HepG2 (cell line): ENCODE data around the gene TWNK. TPM values are rescaled to one million over a fixed set of nuclear protein-coding genes. Genes with fewer than 3 reads are reported as not detected.
A peak's percentile ranks its signal among the peaks of the same experiment; 100 is the strongest.

Experiments used
- ATAC-seq: fragments of 200-7000 bp; cut with Tn5 transposase; 3 replicates; pipeline ENCODE4 v1.9.1; 2020; ENCODE audit warnings: mild to moderate bottlenecking, moderate library complexity
- BruUV-seq: library from RNA; stranded (reverse); fragments of 400-500 nt; replicated peaks from 2 replicates; lab custom pipeline; 2021; lab: Mats Ljungman, UMichigan
- CTCF ChIA-PET: fragments of 300-600 bp; formaldehyde crosslinking; extraction: SDS; loops from one replicate; lab custom pipeline; 2021; ENCODE audit warnings: low total read pairs, inconsistent platforms, low intra/inter-chr PET ratio; lab: Yijun Ruan, JAX
- POLR2A ChIA-PET: fragments of 350-600 bp; sonication (Branson Sonifier 250); formaldehyde crosslinking; loops from one replicate; lab custom pipeline; 2020; ENCODE audit warnings: antibody characterized with exemption, inconsistent platforms; lab: Yijun Ruan, JAX
- DNase-seq: peaks from one replicate; pipeline ENCODE4 v3.0.0-alpha.2; 2015; ENCODE audit warnings: low spot score
- FAIRE-seq: peaks from 3 replicates; lab custom pipeline; 2011; peaks lifted over from hg19 to GRCh38; lab: Jason Lieb, UNC
- H2AFZ ChIP-seq: one replicate; pipeline ENCODE4 v1.6.1; 2011; ENCODE audit warnings: low read length, inconsistent platforms
- H3K27ac ChIP-seq: fragments of 300-600 bp; 3 replicates; pipeline ENCODE4 v1.8.0; 2011; ENCODE audit warnings: mixed run types, mild to moderate bottlenecking, mixed read lengths, low read length, inconsistent platforms; ENCODE audit not compliant: insufficient read depth; ENCODE audit errors: extremely low read length
- H3K27me3 ChIP-seq, 2 experiments: fragments of 200-600 bp in 1 of 2; 2 replicates in 1 of 2; 3 replicates in 1 of 2; pipeline versions ENCODE4 v1.6.0 to v1.8.0; 2011; ENCODE audit warnings: low read length in 2 of 2, mild to moderate bottlenecking in 2 of 2, moderate library complexity in 2 of 2, inconsistent platforms in 1 of 2; ENCODE audit not compliant: insufficient read depth in 2 of 2, control insufficient read depth in 1 of 2
- H3K36me3 ChIP-seq, 2 experiments: fragments of 200-600 bp in 1 of 2; replicated peaks in 1 of 2; 2 replicates in 1 of 2; 3 replicates in 1 of 2; pipeline versions ENCODE4 v1.5.1 to v1.8.0; 2011; ENCODE audit warnings: low read length in 2 of 2, inconsistent platforms in 1 of 2; ENCODE audit not compliant: insufficient read depth in 2 of 2, control insufficient read depth in 1 of 2
- H3K4me1 ChIP-seq: 2 replicates; pipeline ENCODE4 v1.5.1; 2012; ENCODE audit warnings: low read length, inconsistent platforms; ENCODE audit not compliant: insufficient read depth
- H3K4me2 ChIP-seq: 2 replicates; pipeline ENCODE4 v1.6.0; 2011; ENCODE audit warnings: low read depth, low read length, inconsistent platforms
- H3K4me3 ChIP-seq, 3 experiments: fragments of 200-600 bp in 1 of 3; sonication (generic), shearing (Covaris generic) in 1 of 3; replicated peaks in 1 of 3; 2 replicates each; pipeline ENCODE4 v1.5.1; 2011 to 2016; ENCODE audit warnings: low read length in 3 of 3, inconsistent platforms in 2 of 3, low read depth in 2 of 3, mild to moderate bottlenecking in 2 of 3, control low read depth in 1 of 3, mixed read lengths in 1 of 3; ENCODE audit not compliant: insufficient read depth in 1 of 3
- H3K79me2 ChIP-seq: one replicate; pipeline ENCODE4 v1.6.1; 2011; ENCODE audit warnings: low read length, inconsistent platforms; ENCODE audit not compliant: insufficient read depth
- H3K9ac ChIP-seq: 2 replicates; pipeline ENCODE4 v1.6.0; 2011; ENCODE audit warnings: mild to moderate bottlenecking, low read depth, low read length, inconsistent platforms; ENCODE audit not compliant: insufficient read depth
- H3K9me3 ChIP-seq: 2 replicates; pipeline ENCODE4 v1.5.1; 2012; ENCODE audit warnings: mild to moderate bottlenecking, low read length
- H4K20me1 ChIP-seq: 2 replicates; pipeline ENCODE4 v1.6.0; 2011; ENCODE audit warnings: inconsistent platforms, mild to moderate bottlenecking, low read length, moderate library complexity; ENCODE audit not compliant: insufficient read depth
- AGO2 ChIP-seq: fragments of 200-400 bp; formaldehyde crosslinking; optimal IDR thresholded peaks from 2 replicates; pipeline ENCODE3; 2017; ENCODE audit warnings: mild to moderate bottlenecking, low read depth, low read length, moderate library complexity
- CBX1 ChIP-seq: IDR thresholded peaks from one replicate; pipeline ENCODE4 v1.6.1; 2016; ENCODE audit warnings: antibody characterized with exemption, low read depth
- ETV5 ChIP-seq: IDR thresholded peaks from 2 replicates; pipeline ENCODE4 v1.6.1; 2018; ENCODE audit warnings: missing biosample characterization, missing genetic modification reagents, inconsistent platforms, borderline replicate concordance
- HMG20B ChIP-seq: conservative IDR thresholded peaks from 2 replicates; pipeline ENCODE4 v1.6.1; 2016; ENCODE audit warnings: missing genetic modification reagents, missing compliant biosample characterization
- MAFG ChIP-seq: sonication (generic); formaldehyde crosslinking; IDR thresholded peaks from 2 replicates; pipeline ENCODE4 v1.5.1; 2020; ENCODE audit warnings: mild to moderate bottlenecking, missing genetic modification reagents
- MEF2D ChIP-seq: sonication (generic); formaldehyde crosslinking; IDR thresholded peaks from 2 replicates; pipeline ENCODE4 v1.5.1; 2020; ENCODE audit warnings: mild to moderate bottlenecking, missing genetic modification reagents
- RBM22 ChIP-seq: fragments of 200-400 bp; formaldehyde crosslinking; optimal IDR thresholded peaks from 2 replicates; pipeline ENCODE3; 2017; ENCODE audit warnings: mild to moderate bottlenecking, low read length, moderate library complexity
- RFX3 ChIP-seq: IDR thresholded peaks from 2 replicates; pipeline ENCODE4 v1.6.1; 2016; ENCODE audit warnings: missing biosample characterization, missing genetic modification reagents
- SNAPC2 ChIP-seq: sonication (generic); formaldehyde crosslinking; IDR thresholded peaks from 2 replicates; pipeline ENCODE4 v1.8.1; 2022; ENCODE audit warnings: mild to moderate bottlenecking, missing genetic modification reagents
- ZBTB38 ChIP-seq: sonication (generic); formaldehyde crosslinking; IDR thresholded peaks from 2 replicates; pipeline ENCODE4 v1.5.1; 2020; ENCODE audit warnings: mild to moderate bottlenecking, missing genetic modification reagents
- ZNF10 ChIP-seq: sonication (generic); formaldehyde crosslinking; IDR thresholded peaks from 2 replicates; pipeline ENCODE4 v1.4.0; 2020; ENCODE audit warnings: mild to moderate bottlenecking, low read depth, missing genetic modification reagents, borderline replicate concordance
- ZNF484 ChIP-seq: sonication (generic); formaldehyde crosslinking; IDR thresholded peaks from 2 replicates; pipeline ENCODE4 v1.5.1; 2020; ENCODE audit warnings: mild to moderate bottlenecking, low read depth, missing genetic modification reagents, borderline replicate concordance
- WGBS: methylation state at CpG from one replicate; pipeline ENCODE4 v1.1.6; 2017; ENCODE audit warnings: low lambda C conversion rate; 5-methylcytosine and 5-hydroxymethylcytosine counted together
- in situ Hi-C: cut with HindIII; loops from 2 replicates; pipeline ENCODE4 v1.10.0; 2017; ENCODE audit warnings: low pct_unique_long_range_greater_than_20kb; ENCODE audit not compliant: extremely low pct_ligation_motif_present
- intact Hi-C: fragments of 100-400 bp; cut with micrococcal nuclease; formaldehyde crosslinking; loops from one replicate; pipeline ENCODE4 v1.10.0; 2022; ENCODE audit not compliant: unreplicated experiment
- polyA plus RNA-seq, 8 experiments: library from polyadenylated mRNA; depleted of rRNA in 3 of 8; stranded (reverse) in 7 of 8; unstranded in 1 of 8; fragments of >200 nt; fragmentation: Illumina TruSeq in 4 of 8; extraction: Trizol in 4 of 8; gene quantifications; 2 replicates each; pipeline versions ENCODE4 v1.2.1 to v1.2.3, GENCODE V29; 2011 to 2016; ENCODE audit warnings: low read depth in 4 of 8, missing spikeins in 1 of 8, mixed read lengths in 1 of 8; ENCODE audit not compliant: insufficient read depth in 1 of 8
- total RNA-seq, 5 experiments: library from RNA; depleted of rRNA; stranded (reverse); fragments of >200 nt; fragmentation: Illumina TruSeq; extraction: Trizol; gene quantifications; 2 replicates each; pipeline ENCODE4 v1.2.3, GENCODE V29; 2016; ENCODE audit warnings: low read depth in 1 of 5
- TF ChIP-seq, protein P1 (sequence below): sonication (generic); formaldehyde crosslinking; IDR thresholded peaks from 2 replicates; pipeline ENCODE4 v1.8.0; 2022; ENCODE audit warnings: mild to moderate bottlenecking, missing genetic modification reagents
- TF ChIP-seq, protein P2 (sequence below): sonication (generic); formaldehyde crosslinking; IDR thresholded peaks from 2 replicates; pipeline ENCODE4 v1.5.1; 2020; ENCODE audit warnings: mild to moderate bottlenecking, moderate library complexity, missing genetic modification reagents
- TF ChIP-seq, protein P3 (sequence below): sonication (generic); formaldehyde crosslinking; IDR thresholded peaks from 2 replicates; pipeline ENCODE4 v1.4.0; 2020; ENCODE audit warnings: missing genetic modification reagents

The TWNK gene
- total and polyA plus RNA-seq, 2 of the 13 experiments (the other 11 are each of a cell fraction or from before 2014, with no cell fraction given) = 10.7 to 16.5 TPM

DNA sequence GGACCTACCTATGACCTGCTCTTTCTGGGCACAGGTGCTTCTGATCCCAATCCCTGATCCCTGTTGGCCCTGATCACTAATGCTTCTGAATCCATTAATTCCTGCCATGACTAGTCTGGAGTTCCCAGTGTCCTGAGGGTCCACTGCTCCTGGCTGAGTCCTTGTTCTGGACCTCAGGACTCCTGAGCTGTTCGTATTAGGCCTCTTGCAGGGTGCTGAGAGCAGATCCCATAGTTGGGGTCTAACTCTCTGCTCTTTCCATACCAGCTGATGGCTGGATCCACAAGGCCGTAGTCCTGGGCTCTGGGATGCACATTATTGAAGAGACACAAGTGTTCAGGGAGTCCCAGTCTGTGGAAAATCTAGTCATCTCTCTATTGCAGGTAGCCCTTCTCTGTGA, 7.0 kb upstream of the TWNK start:
- in situ Hi-C loops (no loop called here), intact Hi-C loops (no loop called here)
- Histone ChIP-seq H2AFZ (no peak overlapping the region), H3K9me3 (no peaks in the 10 kb centered on the region), H3K4me1 (peaks cover 11% of the 10 kb centered on the region), H3K9ac (no peak overlapping the region), H3K4me2 (no peak overlapping the region), H3K27me3 (no peaks in the 10 kb centered on the region), H3K36me3 (peaks cover 30 to 79% of the 10 kb centered on the region in 2 experiments), H3K4me3 (no peak overlapping the region), H3K27ac (no peak overlapping the region), H3K79me2 (no peaks in the 10 kb centered on the region), H4K20me1 (no peaks in the 10 kb centered on the region)
- ATAC-seq (no peak), FAIRE-seq (no peak), DNase-seq (no peak)
- no TSS peak for BruUV-seq
- TF ChIP-seq ETV5 (CRISPR knock-in tag) (no peak), HMG20B (no peak), MAFG (CRISPR knock-in tag) (no peak), ZNF484 (no peak), CBX1 (no peak), SNAPC2 (no peak)
- TF ChIP-seq, protein P1, sequence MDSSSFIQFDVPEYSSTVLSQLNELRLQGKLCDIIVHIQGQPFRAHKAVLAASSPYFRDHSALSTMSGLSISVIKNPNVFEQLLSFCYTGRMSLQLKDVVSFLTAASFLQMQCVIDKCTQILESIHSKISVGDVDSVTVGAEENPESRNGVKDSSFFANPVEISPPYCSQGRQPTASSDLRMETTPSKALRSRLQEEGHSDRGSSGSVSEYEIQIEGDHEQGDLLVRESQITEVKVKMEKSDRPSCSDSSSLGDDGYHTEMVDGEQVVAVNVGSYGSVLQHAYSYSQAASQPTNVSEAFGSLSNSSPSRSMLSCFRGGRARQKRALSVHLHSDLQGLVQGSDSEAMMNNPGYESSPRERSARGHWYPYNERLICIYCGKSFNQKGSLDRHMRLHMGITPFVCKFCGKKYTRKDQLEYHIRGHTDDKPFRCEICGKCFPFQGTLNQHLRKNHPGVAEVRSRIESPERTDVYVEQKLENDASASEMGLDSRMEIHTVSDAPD (CRISPR knock-in tag) = no peak
- CTCF ChIA-PET = no interaction called here
- POLR2A ChIA-PET = interaction anchor here (1.3 to 23.0 kb wide), 3 partner anchors 11 to 31 kb away, joined by 3 to 277 read pairs (median 4); partner anchors contain the start of gene SEMA4G
- WGBS = 93% methylated on average over 2 of the region's 2 CpGs

DNA sequence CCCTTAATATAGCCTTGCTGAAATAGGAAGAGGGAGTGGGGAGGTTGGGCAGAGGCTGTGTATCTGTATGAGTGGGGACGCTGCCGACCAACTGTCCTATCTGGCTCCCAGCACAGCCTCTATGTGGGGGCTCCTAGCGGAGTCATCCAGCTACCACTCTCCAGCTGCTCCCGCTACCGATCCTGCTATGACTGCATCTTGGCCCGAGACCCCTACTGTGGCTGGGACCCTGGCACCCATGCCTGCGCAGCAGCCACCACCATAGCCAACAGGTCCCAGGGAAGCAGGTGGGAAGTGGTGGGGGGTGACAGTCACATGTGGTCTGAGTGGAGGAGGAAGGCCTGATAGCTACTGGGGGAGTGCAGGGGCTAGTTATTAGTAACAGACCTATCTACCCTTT, 6.6 kb upstream of the TWNK start:
- Histone ChIP-seq H3K79me2 (no peaks in the 10 kb centered on the region), H3K4me2 (no peak overlapping the region), H2AFZ (no peak overlapping the region), H3K4me1 (peaks cover 13% of the 10 kb centered on the region), H3K36me3 (peaks cover 30 to 82% of the 10 kb centered on the region in 2 experiments), H3K9me3 (no peaks in the 10 kb centered on the region), H3K27me3 (no peaks in the 10 kb centered on the region), H3K27ac (no peak overlapping the region), H3K9ac (no peak overlapping the region), H3K4me3 (no peak overlapping the region), H4K20me1 (no peaks in the 10 kb centered on the region)
- DNase-seq (no peak), FAIRE-seq (no peak), ATAC-seq (no peak)
- POLR2A ChIA-PET = interaction anchor here (1.3 to 23.0 kb wide), 3 partner anchors 11 to 31 kb away, joined by 4 to 277 read pairs (median 5); partner anchors contain the start of gene SEMA4G
- intact Hi-C loops = no loop called here
- no TSS peak for BruUV-seq
- 96% methylated on average over 4 of the region's 7 CpGs for WGBS
- CTCF ChIA-PET = no interaction called here
- in situ Hi-C loops = no loop called here
- TF ChIP-seq RFX3 (CRISPR knock-in tag) = no peak
- TF ChIP-seq, protein P2, sequence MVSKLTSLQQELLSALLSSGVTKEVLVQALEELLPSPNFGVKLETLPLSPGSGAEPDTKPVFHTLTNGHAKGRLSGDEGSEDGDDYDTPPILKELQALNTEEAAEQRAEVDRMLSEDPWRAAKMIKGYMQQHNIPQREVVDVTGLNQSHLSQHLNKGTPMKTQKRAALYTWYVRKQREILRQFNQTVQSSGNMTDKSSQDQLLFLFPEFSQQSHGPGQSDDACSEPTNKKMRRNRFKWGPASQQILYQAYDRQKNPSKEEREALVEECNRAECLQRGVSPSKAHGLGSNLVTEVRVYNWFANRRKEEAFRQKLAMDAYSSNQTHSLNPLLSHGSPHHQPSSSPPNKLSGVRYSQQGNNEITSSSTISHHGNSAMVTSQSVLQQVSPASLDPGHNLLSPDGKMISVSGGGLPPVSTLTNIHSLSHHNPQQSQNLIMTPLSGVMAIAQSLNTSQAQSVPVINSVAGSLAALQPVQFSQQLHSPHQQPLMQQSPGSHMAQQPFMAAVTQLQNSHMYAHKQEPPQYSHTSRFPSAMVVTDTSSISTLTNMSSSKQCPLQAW (CRISPR knock-in tag) = no peak
- no peak for TF ChIP-seq HMG20B
- peak; percentile 34 for TF ChIP-seq RBM22
- no peak for TF ChIP-seq ZBTB38
- peak; percentile 63 for TF ChIP-seq AGO2
- TF ChIP-seq, protein P3, sequence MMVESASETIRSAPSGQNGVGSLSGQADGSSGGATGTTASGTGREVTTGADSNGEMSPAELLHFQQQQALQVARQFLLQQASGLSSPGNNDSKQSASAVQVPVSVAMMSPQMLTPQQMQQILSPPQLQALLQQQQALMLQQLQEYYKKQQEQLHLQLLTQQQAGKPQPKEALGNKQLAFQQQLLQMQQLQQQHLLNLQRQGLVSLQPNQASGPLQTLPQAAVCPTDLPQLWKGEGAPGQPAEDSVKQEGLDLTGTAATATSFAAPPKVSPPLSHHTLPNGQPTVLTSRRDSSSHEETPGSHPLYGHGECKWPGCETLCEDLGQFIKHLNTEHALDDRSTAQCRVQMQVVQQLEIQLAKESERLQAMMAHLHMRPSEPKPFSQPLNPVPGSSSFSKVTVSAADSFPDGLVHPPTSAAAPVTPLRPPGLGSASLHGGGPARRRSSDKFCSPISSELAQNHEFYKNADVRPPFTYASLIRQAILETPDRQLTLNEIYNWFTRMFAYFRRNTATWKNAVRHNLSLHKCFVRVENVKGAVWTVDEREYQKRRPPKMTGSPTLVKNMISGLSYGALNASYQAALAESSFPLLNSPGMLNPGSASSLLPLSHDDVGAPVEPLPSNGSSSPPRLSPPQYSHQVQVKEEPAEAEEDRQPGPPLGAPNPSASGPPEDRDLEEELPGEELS = no peak
- no peak for TF ChIP-seq MEF2D (CRISPR knock-in tag)
- TF ChIP-seq ZNF10 (CRISPR knock-in tag) = no peak
